ENCODE measurements around the gene CYP27C1.
A peak's percentile ranks its signal among the peaks of the same experiment; 100 is the strongest.

CYP27C1 gene

DNA sequence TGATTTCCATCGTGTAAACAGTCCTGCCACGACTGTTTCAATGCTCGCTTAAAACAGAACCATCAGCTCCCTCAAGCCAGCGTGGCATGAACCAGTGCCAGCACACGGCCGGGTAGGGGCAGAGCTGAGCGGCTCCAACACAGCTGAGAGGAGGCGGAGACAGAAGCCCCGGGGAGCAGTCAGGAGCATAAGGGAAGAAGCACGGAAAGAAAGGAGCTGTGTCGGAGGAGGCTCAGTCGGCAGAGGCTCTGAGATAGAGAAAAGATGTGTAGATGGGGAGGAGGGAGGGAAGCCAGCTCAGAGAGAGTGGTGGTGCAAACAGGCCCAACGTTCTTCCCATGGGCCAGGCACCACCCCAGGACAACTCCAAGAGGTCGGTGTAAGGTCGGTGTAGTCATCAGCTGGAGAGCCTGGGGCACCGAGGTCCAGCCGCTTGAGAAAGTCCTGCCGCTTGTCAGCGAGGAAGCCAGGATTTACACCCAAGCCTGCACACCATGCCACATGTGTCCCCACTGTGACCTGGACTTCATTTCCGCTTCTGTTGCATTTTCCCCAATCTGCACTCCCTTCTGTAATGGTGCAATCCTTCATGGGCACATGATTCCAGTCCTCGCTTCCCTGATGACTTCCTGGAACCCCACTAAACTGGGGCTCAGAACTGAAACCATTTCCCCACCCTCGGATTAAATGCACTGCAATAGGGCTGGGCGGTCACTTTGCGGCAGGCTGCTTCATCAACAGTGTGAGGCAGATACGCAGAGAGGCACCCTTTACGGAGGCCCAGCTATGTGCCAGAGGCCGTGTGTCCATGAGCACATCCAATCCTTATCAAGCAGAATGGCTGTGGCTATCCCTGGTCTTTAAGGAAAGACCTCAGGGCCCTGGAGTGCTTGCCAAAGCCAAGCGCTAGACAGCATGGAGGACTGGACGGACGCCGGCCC is 43.5 kb downstream of the CYP27C1 start:
- peaks cover 11% of the 10 kb centered on the region for H3K9me3 Mint-ChIP-seq
- peaks cover 2% of the 10 kb centered on the region for H3K27me3 Mint-ChIP-seq
- intact Hi-C loops (cut with micrococcal nuclease) = loop anchor here (5.0 to 10.0 kb wide), 2 partner anchors 39 to 72 kb away; partner anchors contain the start of gene BIN1
- peaks cover 6% of the 10 kb centered on the region for H3K36me3 Mint-ChIP-seq (ENCODE audit: low read depth)
- no peak overlapping the region for H3K4me3 Mint-ChIP-seq
- peak overlapping the region; percentile 44 for H3K27ac Mint-ChIP-seq
- peaks cover 58% of the 10 kb centered on the region for H3K4me1 Mint-ChIP-seq (ENCODE audit: low read depth)

- Mint-ChIP-seq H3K4me1 (ENCODE audit: low read depth) (peaks cover 65% of the 10 kb centered on the region), H3K36me3 (ENCODE audit: low read depth) (peaks cover 5% of the 10 kb centered on the region), H3K9me3 (peaks cover 9% of the 10 kb centered on the region), H3K27me3 (peaks cover 2% of the 10 kb centered on the region), H3K27ac (peak overlapping the region; percentile 44), H3K4me3 (no peak overlapping the region)
- intact Hi-C loops (cut with micrococcal nuclease) = loop anchor here (5.0 to 10.0 kb wide), 2 partner anchors 39 to 71 kb away; partner anchors contain the start of gene BIN1
Observed at GRCh38 chr2:127175751-127176354, 44.2 kb downstream of the CYP27C1 start.

DNA sequence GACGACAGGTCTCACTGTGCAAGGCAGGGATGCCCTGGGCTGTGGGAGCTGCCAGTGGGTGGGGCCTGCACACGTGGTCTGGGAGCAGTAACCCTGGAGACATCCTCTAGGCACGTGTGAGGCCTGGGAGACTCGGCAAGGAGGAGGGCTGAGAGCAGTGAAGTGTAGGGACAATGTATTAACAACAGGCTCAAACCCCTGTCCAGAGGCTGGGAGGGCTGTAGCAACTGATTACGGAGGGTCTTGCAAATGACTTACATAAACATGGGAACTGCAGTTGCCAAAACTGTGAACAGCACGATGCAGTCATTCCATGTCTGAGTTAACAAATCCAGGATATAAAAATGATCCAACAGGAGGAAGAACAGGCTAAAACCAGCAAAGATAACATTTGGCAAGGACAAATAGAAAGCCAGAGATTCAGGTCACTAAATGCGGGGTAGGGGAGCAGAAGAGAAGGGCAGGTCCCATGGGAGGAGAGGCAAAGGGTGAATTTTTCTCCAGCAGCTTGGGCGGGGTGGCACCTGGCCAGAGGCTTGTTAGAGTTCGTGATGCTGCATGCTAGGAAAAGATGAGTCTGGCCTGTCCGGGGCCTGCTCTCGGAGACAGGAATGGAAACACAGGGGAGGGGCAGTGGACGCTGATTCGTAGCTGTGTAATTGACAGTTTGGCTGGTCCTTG is 44.9 kb downstream of the CYP27C1 start:
- peaks cover 2% of the 10 kb centered on the region for H3K9me3 Mint-ChIP-seq
- intact Hi-C loops (cut with micrococcal nuclease) = loop anchor here (5.0 to 10.0 kb wide), 2 partner anchors 38 to 70 kb away; partner anchors contain the start of gene BIN1
- H3K4me1 Mint-ChIP-seq (ENCODE audit: low read depth) = peaks cover 66% of the 10 kb centered on the region
- H3K27me3 Mint-ChIP-seq = no peaks in the 10 kb centered on the region
- H3K27ac Mint-ChIP-seq = no peak overlapping the region
- no peaks in the 10 kb centered on the region for H3K36me3 Mint-ChIP-seq (ENCODE audit: low read depth)
- no peak overlapping the region for H3K4me3 Mint-ChIP-seq

GRCh38 chr2:127174640-127175039 is 45.5 kb downstream of the CYP27C1 start:
- H3K9me3 Mint-ChIP-seq = no peaks in the 10 kb centered on the region
- H3K4me1 Mint-ChIP-seq (ENCODE audit: low read depth) = peaks cover 65% of the 10 kb centered on the region
- no peak overlapping the region for H3K4me3 Mint-ChIP-seq
- intact Hi-C loops (cut with micrococcal nuclease) = loop anchor here (5.0 to 10.0 kb wide), 2 partner anchors 37 to 70 kb away; partner anchors contain the start of gene BIN1
- H3K27ac Mint-ChIP-seq = no peak overlapping the region
- no peaks in the 10 kb centered on the region for H3K27me3 Mint-ChIP-seq
- H3K36me3 Mint-ChIP-seq (ENCODE audit: low read depth) = no peaks in the 10 kb centered on the region

- no peak overlapping the region for H3K4me3 Mint-ChIP-seq
- H3K36me3 Mint-ChIP-seq (ENCODE audit: low read depth) = no peaks in the 10 kb centered on the region
- no peaks in the 10 kb centered on the region for H3K9me3 Mint-ChIP-seq
- H3K27me3 Mint-ChIP-seq = no peaks in the 10 kb centered on the region
- intact Hi-C loops (cut with micrococcal nuclease) = loop anchor here (10.0 kb wide), 1 partner anchor 69 kb away; the partner anchor contains the start of gene BIN1
- H3K27ac Mint-ChIP-seq = no peak overlapping the region
- peaks cover 60% of the 10 kb centered on the region for H3K4me1 Mint-ChIP-seq (ENCODE audit: low read depth)
Observed at GRCh38 chr2:127174136-127174535, 46.0 kb downstream of the CYP27C1 start.

- intact Hi-C loops (cut with micrococcal nuclease) = loop anchor here (10.0 kb wide), 1 partner anchor 68 kb away; the partner anchor contains the start of gene BIN1
- no peak overlapping the region for H3K4me3 Mint-ChIP-seq
- H3K9me3 Mint-ChIP-seq = no peaks in the 10 kb centered on the region
- H3K27me3 Mint-ChIP-seq = no peaks in the 10 kb centered on the region
- H3K4me1 Mint-ChIP-seq (ENCODE audit: low read depth) = peaks cover 57% of the 10 kb centered on the region
- H3K27ac Mint-ChIP-seq = no peak overlapping the region
- H3K36me3 Mint-ChIP-seq (ENCODE audit: low read depth) = no peaks in the 10 kb centered on the region
Observed at GRCh38 chr2:127173057-127173456, 47.0 kb downstream of the CYP27C1 start.

DNA sequence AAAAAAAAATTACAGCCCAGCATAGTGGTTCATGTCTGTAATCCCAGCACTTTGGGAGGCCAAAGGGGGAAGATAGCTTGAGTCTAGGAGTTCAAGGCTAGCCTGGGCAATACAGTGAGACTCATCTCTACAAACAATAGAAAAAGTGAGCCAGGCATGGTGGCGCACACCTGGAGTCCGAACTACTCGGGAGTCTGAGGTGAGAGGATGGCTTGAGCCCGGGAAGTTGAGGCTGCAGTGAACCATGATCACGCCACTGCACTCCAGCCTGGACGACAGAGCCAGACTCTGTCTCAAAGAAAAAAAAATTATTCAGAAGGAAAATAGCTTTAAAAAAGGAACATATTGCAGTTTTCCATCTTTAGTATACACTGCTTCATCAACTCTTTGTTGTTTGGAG is 47.8 kb downstream of the CYP27C1 start:
- intact Hi-C loops (cut with micrococcal nuclease) = loop anchor here (10.0 kb wide), 1 partner anchor 68 kb away; the partner anchor contains the start of gene BIN1
- H3K4me1 Mint-ChIP-seq (ENCODE audit: low read depth) = peaks cover 51% of the 10 kb centered on the region
- no peaks in the 10 kb centered on the region for H3K9me3 Mint-ChIP-seq
- H3K27me3 Mint-ChIP-seq = no peaks in the 10 kb centered on the region
- no peak overlapping the region for H3K4me3 Mint-ChIP-seq
- H3K27ac Mint-ChIP-seq = no peak overlapping the region
- H3K36me3 Mint-ChIP-seq (ENCODE audit: low read depth) = no peaks in the 10 kb centered on the region

DNA sequence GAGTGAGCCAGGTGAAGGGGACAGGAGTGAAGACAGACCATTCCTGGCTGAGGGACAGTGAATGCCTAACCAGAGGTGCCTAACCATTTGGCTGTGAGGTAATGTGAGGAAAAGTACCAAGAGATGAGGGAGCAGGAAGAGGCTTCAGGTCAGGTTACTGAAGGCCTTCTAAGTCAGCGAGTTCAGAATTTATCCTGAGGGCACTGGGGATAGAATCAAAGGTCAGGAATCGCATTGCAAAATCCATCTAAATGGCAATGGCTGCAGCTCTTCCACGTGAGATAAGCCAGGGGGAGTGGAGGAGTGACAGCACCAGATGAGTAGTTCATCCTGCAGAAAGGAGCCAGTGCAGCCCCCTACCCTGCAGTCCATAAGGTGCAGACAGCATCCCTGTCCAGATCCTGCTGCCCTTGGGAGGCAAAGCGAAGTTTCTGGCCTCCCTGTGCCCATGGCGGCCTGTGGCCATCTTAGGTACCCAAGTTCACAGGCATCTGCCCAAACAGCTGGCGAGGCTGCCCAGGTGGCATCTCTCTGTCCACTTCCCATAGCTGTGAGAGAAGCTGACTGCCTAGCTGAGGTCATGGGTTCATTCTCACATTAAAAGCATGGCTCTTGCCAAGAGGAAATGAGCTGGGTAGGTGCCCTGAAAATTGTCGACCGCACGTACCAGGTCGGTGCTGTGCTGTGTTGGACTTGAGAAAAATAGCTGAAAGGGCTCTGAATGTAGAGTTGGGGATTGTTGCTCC is 49.5 kb downstream of the CYP27C1 start:
- H3K9me3 Mint-ChIP-seq = no peaks in the 10 kb centered on the region

DNA sequence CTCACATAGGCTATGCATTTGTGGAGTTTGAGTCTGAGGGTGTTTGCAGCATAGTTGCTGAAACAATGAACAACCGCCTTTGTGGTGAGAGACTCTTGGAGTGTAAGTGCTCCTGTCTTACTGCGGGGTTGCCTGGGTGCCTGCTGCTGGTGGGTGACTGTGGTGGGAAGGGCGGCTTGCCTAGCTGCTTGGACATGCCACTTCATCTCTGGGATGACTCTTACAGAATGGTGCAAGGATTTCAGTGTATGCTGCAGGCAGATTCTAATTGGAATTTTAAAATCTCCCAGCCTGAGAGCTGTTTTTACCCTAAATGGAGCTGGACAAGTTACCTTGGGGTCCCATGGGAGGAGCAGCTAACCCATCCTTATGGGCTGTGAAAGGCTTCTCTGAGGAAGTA is 50.1 kb downstream of the CYP27C1 start:
- intact Hi-C loops (cut with micrococcal nuclease) = loop anchor here (10.0 kb wide), 1 partner anchor 65 kb away; the partner anchor contains the start of gene BIN1
- H3K36me3 Mint-ChIP-seq (ENCODE audit: low read depth) = no peaks in the 10 kb centered on the region
- no peaks in the 10 kb centered on the region for H3K9me3 Mint-ChIP-seq
- peaks cover 29% of the 10 kb centered on the region for H3K4me1 Mint-ChIP-seq (ENCODE audit: low read depth)
- H3K27ac Mint-ChIP-seq = no peak overlapping the region
- H3K27me3 Mint-ChIP-seq = peaks cover 3% of the 10 kb centered on the region
- no peak overlapping the region for H3K4me3 Mint-ChIP-seq

More for the DNA sequence above, 49.5 kb downstream of the CYP27C1 start:
- no peaks in the 10 kb centered on the region for H3K36me3 Mint-ChIP-seq (ENCODE audit: low read depth)
- H3K4me1 Mint-ChIP-seq (ENCODE audit: low read depth) = peaks cover 35% of the 10 kb centered on the region
- no peak overlapping the region for H3K4me3 Mint-ChIP-seq
- no peak overlapping the region for H3K27ac Mint-ChIP-seq
- intact Hi-C loops (cut with micrococcal nuclease) = loop anchor here (10.0 kb wide), 1 partner anchor 66 kb away; the partner anchor contains the start of gene BIN1
- no peaks in the 10 kb centered on the region for H3K27me3 Mint-ChIP-seq

DNA sequence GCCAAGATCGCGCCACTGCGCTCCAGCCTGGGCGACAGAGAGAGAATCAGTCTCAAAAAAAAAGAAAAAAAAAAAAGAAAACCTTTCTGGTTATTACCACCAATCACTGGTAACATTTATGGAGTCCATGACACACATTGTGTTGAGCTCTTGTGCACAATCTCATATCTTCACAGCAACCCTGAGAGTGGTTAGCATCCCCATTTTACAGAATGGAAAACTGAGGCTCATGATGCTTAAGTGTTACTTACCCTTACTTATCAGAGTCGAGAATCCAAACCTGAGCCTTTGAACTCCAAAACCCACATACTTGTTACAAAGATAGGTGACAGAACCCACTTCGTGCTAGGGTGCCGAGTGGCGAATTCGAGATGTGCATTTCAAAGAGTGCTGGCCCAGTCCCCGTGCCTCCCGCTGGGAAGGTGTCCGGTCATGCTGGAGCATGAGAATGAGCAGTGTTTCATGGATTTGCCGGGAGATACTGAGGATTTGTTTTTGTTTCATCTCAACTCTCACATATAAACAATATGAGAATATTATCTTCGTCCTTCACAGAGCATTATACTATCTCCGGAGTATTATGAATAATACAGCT is 50.9 kb downstream of the CYP27C1 start:
- intact Hi-C loops (cut with micrococcal nuclease) = no loop called here

GRCh38 chr2:127166231-127166860 is 53.8 kb downstream of the CYP27C1 start:
- no peak overlapping the region for H3K4me3 Mint-ChIP-seq
- H3K27me3 Mint-ChIP-seq = peaks cover 3% of the 10 kb centered on the region
- H3K4me1 Mint-ChIP-seq (ENCODE audit: low read depth) = peaks cover 15% of the 10 kb centered on the region
- intact Hi-C loops (cut with micrococcal nuclease) = no loop called here
- no peak overlapping the region for H3K27ac Mint-ChIP-seq
- H3K9me3 Mint-ChIP-seq = no peaks in the 10 kb centered on the region
- H3K36me3 Mint-ChIP-seq (ENCODE audit: low read depth) = no peaks in the 10 kb centered on the region

More for the DNA sequence above, 50.9 kb downstream of the CYP27C1 start:
- Mint-ChIP-seq H3K27me3 (peaks cover 3% of the 10 kb centered on the region), H3K36me3 (ENCODE audit: low read depth) (no peaks in the 10 kb centered on the region), H3K4me3 (no peak overlapping the region), H3K27ac (no peak overlapping the region), H3K9me3 (no peaks in the 10 kb centered on the region), H3K4me1 (ENCODE audit: low read depth) (peaks cover 25% of the 10 kb centered on the region)

DNA sequence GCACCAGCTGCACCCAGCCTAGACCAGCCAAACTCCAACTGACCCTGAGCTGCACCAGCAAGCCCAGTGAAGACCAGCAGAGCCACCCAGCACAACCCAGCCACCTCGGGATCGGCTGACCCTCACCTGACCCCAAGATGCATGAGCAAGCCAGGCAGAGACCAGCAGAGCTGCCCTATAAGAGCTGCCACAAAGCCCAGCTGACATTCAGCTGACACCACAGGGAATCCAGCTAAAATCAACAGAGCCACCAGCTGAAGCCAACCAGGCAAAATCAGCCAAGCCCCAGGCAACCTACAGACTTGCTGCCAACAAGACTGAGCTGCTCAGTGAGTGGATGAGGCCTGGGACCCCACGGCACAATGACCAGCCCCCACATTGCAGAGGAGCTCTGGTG is 54.6 kb downstream of the CYP27C1 start:
- no peaks in the 10 kb centered on the region for H3K9me3 Mint-ChIP-seq
- peaks cover 5% of the 10 kb centered on the region for H3K27me3 Mint-ChIP-seq
- no peaks in the 10 kb centered on the region for H3K36me3 Mint-ChIP-seq (ENCODE audit: low read depth)
- no peak overlapping the region for H3K27ac Mint-ChIP-seq
- peaks cover 7% of the 10 kb centered on the region for H3K4me1 Mint-ChIP-seq (ENCODE audit: low read depth)
- intact Hi-C loops (cut with micrococcal nuclease) = no loop called here
- H3K4me3 Mint-ChIP-seq = no peak overlapping the region
